Activated CD4-positive, alpha-beta memory T cell treated with anti-CD3 and anti-CD28 coated beads for 36 hours (primary cell): Measurements from ENCODE around the gene EMILIN1. TPM values are rescaled to one million over a fixed set of nuclear protein-coding genes. Genes with fewer than 3 reads are reported as not detected.

Experiments
- CTCF ChIA-PET: fragments of 350-600 bp; sonication (Branson Sonifier 250); formaldehyde crosslinking; loops from one replicate; lab custom pipeline; 2021; ENCODE audit warnings: antibody characterized with exemption, inconsistent platforms; lab: Charles Lee
- POLR2A ChIA-PET: fragments of 350-600 bp; sonication (Branson Sonifier 250); formaldehyde crosslinking; loops from one replicate; lab custom pipeline; 2021; ENCODE audit warnings: antibody characterized with exemption; lab: Charles Lee
- DNase-seq: peaks from one replicate; pipeline ENCODE4 v3.0.0-alpha.2; 2020
- H3K27ac Mint-ChIP-seq: one replicate; pipeline ENCODE4 v1.8.0; 2021; ENCODE audit warnings: mixed read lengths
- H3K27me3 Mint-ChIP-seq: one replicate; pipeline ENCODE4 v1.8.0; 2021; ENCODE audit warnings: mixed read lengths
- H3K36me3 Mint-ChIP-seq: one replicate; pipeline ENCODE4 v1.8.0; 2021; ENCODE audit warnings: mixed read lengths
- H3K4me1 Mint-ChIP-seq: one replicate; pipeline ENCODE4 v1.8.0; 2021; ENCODE audit warnings: low read depth, mixed read lengths
- H3K4me3 Mint-ChIP-seq: one replicate; pipeline ENCODE4 v1.8.0; 2021; ENCODE audit warnings: mild to moderate bottlenecking, mixed read lengths
- H3K9me3 Mint-ChIP-seq: one replicate; pipeline ENCODE4 v1.8.0; 2021; ENCODE audit warnings: mixed read lengths
- intact Hi-C: fragments of 100-400 bp; cut with micrococcal nuclease; formaldehyde crosslinking; loops from one replicate; pipeline ENCODE4 v1.15.1; 2023
- total RNA-seq, 2 experiments: library from RNA; stranded (reverse); gene quantifications; one replicate each; pipeline ENCODE4 v1.2.3, GENCODE V29; 2021

EMILIN1 gene
- total RNA-seq, 2 experiments from 2014 or later = 0.29 to 0.51 TPM

GRCh38 chr2:27057184-27057583 is 21.2 kb upstream of the EMILIN1 start:
- DNase-seq = no peak
- ChIA-PET POLR2A (interaction anchor here (1.6 kb wide), 1 partner anchor 23 kb away, joined by 3 read pairs; no protein-coding TSS in a partner anchor), CTCF (no interaction called here)
- Mint-ChIP-seq H3K36me3 (peaks cover 15% of the 10 kb centered on the region), H3K27ac (no peak overlapping the region), H3K27me3 (no peaks in the 10 kb centered on the region), H3K4me3 (no peak overlapping the region), H3K4me1 (peaks cover 3% of the 10 kb centered on the region), H3K9me3 (no peaks in the 10 kb centered on the region)
- intact Hi-C loops = loop anchor here (10.0 kb wide), 1 partner anchor 272 kb away; the partner anchor contains the start of gene CENPA

DNA sequence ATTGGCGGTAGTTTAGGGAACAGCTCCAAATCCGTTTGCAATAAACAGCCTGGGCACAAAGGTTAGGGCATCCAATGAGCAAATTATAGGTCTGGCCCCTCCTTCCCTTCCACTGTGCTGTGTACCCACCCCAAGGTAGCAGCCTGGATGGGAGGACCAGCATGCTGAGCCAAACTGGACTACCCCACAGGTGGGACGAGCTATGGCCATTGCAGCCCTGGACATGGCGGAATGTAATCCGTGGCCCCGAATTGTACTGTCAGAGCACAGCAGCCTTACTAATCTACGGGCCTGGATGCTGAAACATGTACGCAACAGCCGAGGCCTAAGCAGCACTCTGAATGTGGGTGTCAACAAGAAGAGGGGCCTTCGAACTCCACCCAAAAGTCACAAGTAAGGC is 20.2 kb upstream of the EMILIN1 start:
- Mint-ChIP-seq H3K4me1 (no peaks in the 10 kb centered on the region), H3K9me3 (no peaks in the 10 kb centered on the region), H3K27ac (no peak overlapping the region), H3K4me3 (no peak overlapping the region), H3K27me3 (no peaks in the 10 kb centered on the region), H3K36me3 (peaks cover 18% of the 10 kb centered on the region)
- intact Hi-C loops = loop anchor here (10.0 kb wide), 1 partner anchor 273 kb away; the partner anchor contains the start of gene CENPA
- DNase-seq = no peak
- POLR2A ChIA-PET = interaction anchor here (1.0 to 2.2 kb wide), 3 partner anchors 8 to 13 kb away, joined by 3 to 7 read pairs (median 3); partner anchors contain the start of gene OST4
- CTCF ChIA-PET = no interaction called here

DNA sequence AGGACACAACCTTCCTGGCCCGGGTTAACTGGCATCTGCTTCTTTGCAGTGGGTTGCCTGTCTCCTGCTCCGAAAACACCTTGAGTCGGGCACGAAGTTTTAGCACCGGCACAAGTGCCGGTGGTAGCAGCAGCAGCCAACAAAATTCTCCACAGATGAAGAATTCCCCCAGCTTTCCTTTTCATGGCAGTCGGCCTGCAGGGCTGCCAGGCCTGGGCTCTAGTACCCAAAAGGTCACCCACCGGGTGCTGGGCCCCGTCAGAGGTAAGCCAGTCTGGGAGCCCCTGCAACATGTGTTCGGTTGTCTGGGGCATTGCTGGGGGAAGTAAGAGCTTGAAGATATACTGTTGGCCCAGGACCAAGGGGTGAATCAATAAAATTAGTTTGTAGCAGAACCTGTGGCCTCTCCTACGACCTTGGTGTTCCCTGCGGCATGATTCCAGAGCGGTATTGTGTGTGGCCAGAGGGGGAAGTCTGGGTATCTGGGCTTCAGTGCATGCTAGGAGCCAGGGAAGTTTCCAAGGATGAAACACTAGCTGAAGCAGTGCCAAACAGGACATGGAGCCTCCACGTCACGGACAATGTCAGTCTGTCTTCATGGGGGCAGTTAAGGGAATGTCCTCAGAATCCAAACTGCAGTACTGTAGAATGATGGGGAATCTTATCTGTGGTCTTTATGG is 19.1 kb upstream of the EMILIN1 start:
- CTCF ChIA-PET = interaction anchor here (0.8 kb wide), 1 partner anchor 8 kb away, joined by 3 read pairs; the partner anchor contains the start of gene AGBL5
- no peaks in the 10 kb centered on the region for H3K4me1 Mint-ChIP-seq

GRCh38 chr2:27060323-27060722 is 18.1 kb upstream of the EMILIN1 start:
- ChIA-PET POLR2A (interaction anchor here (1.1 to 1.3 kb wide), 3 partner anchors 9 to 23 kb away, joined by 3 to 5 read pairs (median 3); partner anchors contain the start of gene AGBL5), CTCF (interaction anchor here (0.8 kb wide), 2 partner anchors 9 to 11 kb away, joined by 3 read pairs; partner anchors contain the start of genes AGBL5 and OST4)
- intact Hi-C loops = no loop called here
- no peak overlapping the region for H3K27ac Mint-ChIP-seq
- DNase-seq = no peak
- no peaks in the 10 kb centered on the region for H3K4me1 Mint-ChIP-seq
- H3K9me3 Mint-ChIP-seq = no peaks in the 10 kb centered on the region
- H3K4me3 Mint-ChIP-seq = no peak overlapping the region
- H3K27me3 Mint-ChIP-seq = no peaks in the 10 kb centered on the region
- H3K36me3 Mint-ChIP-seq = peaks cover 20% of the 10 kb centered on the region

More for the DNA sequence above, 19.1 kb upstream of the EMILIN1 start:
- POLR2A ChIA-PET = interaction anchor here (1.2 to 2.2 kb wide), 3 partner anchors 8 to 12 kb away, joined by 3 to 7 read pairs (median 5); partner anchors contain the start of genes AGBL5 and OST4
- DNase-seq = no peak
- Mint-ChIP-seq H3K4me3 (no peak overlapping the region), H3K27ac (no peak overlapping the region), H3K27me3 (no peaks in the 10 kb centered on the region), H3K36me3 (peaks cover 24% of the 10 kb centered on the region), H3K9me3 (no peaks in the 10 kb centered on the region)
- intact Hi-C loops = loop anchor here (10.0 kb wide), 1 partner anchor 274 kb away; the partner anchor contains the start of gene CENPA

DNA sequence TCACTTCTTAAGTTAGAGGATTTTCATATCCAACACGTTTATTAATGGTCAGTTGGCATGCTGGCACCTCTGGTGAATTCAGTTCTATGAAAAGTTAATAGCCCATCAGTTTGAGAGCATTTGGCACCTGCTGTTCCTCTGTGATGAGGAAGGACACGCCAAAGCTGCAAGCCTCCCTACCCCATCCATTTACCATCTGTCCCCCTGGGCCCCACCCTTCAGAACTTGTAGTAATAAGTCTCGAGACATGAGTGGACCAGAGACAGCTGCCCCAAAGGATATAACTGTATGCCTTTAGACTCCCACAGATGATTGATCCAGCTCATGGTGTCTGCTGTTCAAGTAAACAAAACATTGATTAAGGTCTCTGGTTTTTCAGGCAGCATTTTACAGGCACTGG is 13.3 kb upstream of the EMILIN1 start:
- ChIA-PET POLR2A (interaction anchor here (0.9 kb wide), 1 partner anchor 14 kb away, joined by 4 read pairs; the partner anchor contains the start of gene AGBL5), CTCF (interaction anchor here (0.8 kb wide), 1 partner anchor 215 kb away, joined by 3 read pairs; no protein-coding TSS in a partner anchor)
- Mint-ChIP-seq H3K36me3 (peaks cover 26% of the 10 kb centered on the region), H3K4me1 (peaks cover 29% of the 10 kb centered on the region), H3K27me3 (no peaks in the 10 kb centered on the region), H3K9me3 (no peaks in the 10 kb centered on the region), H3K4me3 (no peak overlapping the region), H3K27ac (no peak overlapping the region)
- intact Hi-C loops = no loop called here
- no peak for DNase-seq

- ChIA-PET CTCF (interaction anchor here (1.7 to 2.4 kb wide), 2 partner anchors 13 to 236 kb away, joined by 3 to 6 read pairs; no protein-coding TSS in a partner anchor), POLR2A (interaction anchor here (0.5 to 1.2 kb wide), 3 partner anchors 16 to 232 kb away, joined by 3 to 6 read pairs (median 3); partner anchors contain the start of gene AGBL5)
- intact Hi-C loops = no loop called here
- Mint-ChIP-seq H3K9me3 (no peaks in the 10 kb centered on the region), H3K36me3 (peaks cover 31% of the 10 kb centered on the region), H3K27me3 (no peaks in the 10 kb centered on the region), H3K27ac (peak overlapping the region; percentile 50), H3K4me1 (peaks cover 43% of the 10 kb centered on the region), H3K4me3 (no peak overlapping the region)
- no peak for DNase-seq
These were observed 11.0 kb upstream of the EMILIN1 start for GRCh38 chr2:27067385-27067784.

- Mint-ChIP-seq H3K9me3 (no peaks in the 10 kb centered on the region), H3K4me1 (peaks cover 58% of the 10 kb centered on the region), H3K36me3 (peaks cover 22% of the 10 kb centered on the region)
These were observed 9.0 kb upstream of the EMILIN1 start for GRCh38 chr2:27069436-27069835.

DNA sequence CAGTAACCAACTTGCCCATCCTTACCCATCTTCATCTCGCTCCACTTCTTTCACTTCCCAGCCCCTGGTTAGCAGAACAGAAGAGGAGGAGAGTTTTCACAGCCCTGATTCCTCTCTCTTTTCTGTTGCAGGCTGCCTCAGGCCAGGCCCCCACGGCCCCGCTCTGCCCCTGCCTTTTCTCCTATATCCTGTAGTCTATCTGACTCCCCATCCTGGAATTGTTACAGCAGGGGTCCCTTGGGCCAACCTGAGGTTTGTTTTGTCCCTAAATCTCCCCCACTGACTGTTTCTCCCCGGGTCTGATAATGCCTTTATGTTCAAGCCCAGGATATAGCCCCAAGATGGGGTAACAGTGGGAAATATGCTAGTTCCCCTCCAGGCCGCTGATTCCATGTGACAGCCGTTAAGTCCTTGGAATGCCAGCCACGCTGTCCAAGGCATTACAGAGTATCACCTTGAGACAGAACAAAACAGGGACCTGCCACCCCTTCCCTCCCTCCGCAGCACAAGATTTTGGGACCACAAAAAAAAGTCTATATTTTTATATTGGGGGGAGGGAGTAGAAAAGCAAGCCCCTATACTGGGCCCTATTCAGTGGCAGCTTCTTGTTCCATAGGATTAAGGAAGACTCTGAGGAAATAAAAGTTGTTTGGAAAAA is 8.3 kb upstream of the EMILIN1 start:
- ChIA-PET CTCF (no interaction called here), POLR2A (no interaction called here)
- Mint-ChIP-seq H3K9me3 (no peaks in the 10 kb centered on the region), H3K27me3 (no peaks in the 10 kb centered on the region), H3K4me3 (peak overlapping the region; percentile 94), H3K36me3 (peaks cover 22% of the 10 kb centered on the region), H3K4me1 (peaks cover 64% of the 10 kb centered on the region), H3K27ac (peak overlapping the region; percentile 39)
- intact Hi-C loops = loop anchor here (2.0 kb wide), 1 partner anchor 65 kb away; the partner anchor contains the start of gene PREB
- DNase-seq = no peak

More at GRCh38 chr2:27069436-27069835, 9.0 kb upstream of the EMILIN1 start:
- ChIA-PET POLR2A (no interaction called here), CTCF (no interaction called here)
- DNase-seq = no peak
- intact Hi-C loops = no loop called here
- Mint-ChIP-seq H3K27me3 (no peaks in the 10 kb centered on the region), H3K27ac (peak overlapping the region; percentile 49), H3K4me3 (peak overlapping the region; percentile 94)

- H3K27ac Mint-ChIP-seq = peak overlapping the region; percentile 87
- peak overlapping the region; percentile 94 for H3K4me3 Mint-ChIP-seq
- CTCF ChIA-PET = interaction anchor here (0.6 to 3.5 kb wide), 10 partner anchors 11 to 224 kb away, joined by 3 to 29 read pairs (median 4); partner anchors contain the start of genes AGBL5 and KHK
- H3K27me3 Mint-ChIP-seq = no peaks in the 10 kb centered on the region
- POLR2A ChIA-PET = interaction anchor here (0.7 to 2.4 kb wide), 7 partner anchors 10 to 38 kb away, joined by 3 to 21 read pairs (median 5); partner anchors contain the start of genes AGBL5 and TMEM214
- H3K4me1 Mint-ChIP-seq = peaks cover 69% of the 10 kb centered on the region
- DNase-seq = no peak
- H3K36me3 Mint-ChIP-seq = peaks cover 22% of the 10 kb centered on the region
- no peaks in the 10 kb centered on the region for H3K9me3 Mint-ChIP-seq
- intact Hi-C loops = loop anchor here (1.0 to 2.0 kb wide), 4 partner anchors 11 to 64 kb away; partner anchors contain the start of genes AGBL5, KHK and PREB
These were observed 7.7 kb upstream of the EMILIN1 start for GRCh38 chr2:27070653-27071276.

- peak within 1 kb of the TSS; percentile 94 for H3K4me3 Mint-ChIP-seq
- intact Hi-C loops = loop anchor here (1.0 to 2.0 kb wide), 4 partner anchors 10 to 63 kb away; partner anchors contain the start of genes AGBL5, KHK and PREB
- H3K27me3 Mint-ChIP-seq = no peaks in the 10 kb centered on the region
- H3K27ac Mint-ChIP-seq = peak within 1 kb of the TSS; percentile 93
- H3K4me1 Mint-ChIP-seq = peaks cover 71% of the 10 kb centered on the region
- peaks cover 18% of the 10 kb centered on the region for H3K36me3 Mint-ChIP-seq
- ChIA-PET POLR2A (interaction anchor here (0.7 to 2.4 kb wide), 9 partner anchors 10 to 52 kb away, joined by 3 to 21 read pairs (median 3); partner anchors contain the start of genes ABHD1, AGBL5, KHK and TMEM214), CTCF (interaction anchor here (0.6 to 3.5 kb wide), 10 partner anchors 10 to 225 kb away, joined by 3 to 29 read pairs (median 4); partner anchors contain the start of genes AGBL5 and KHK)
- DNase-seq = peak; percentile 94
- H3K9me3 Mint-ChIP-seq = no peaks in the 10 kb centered on the region
These were observed 7.0 kb upstream of the EMILIN1 start, which contains the start of gene OST4 for GRCh38 chr2:27071277-27071989. TSS of gene OST4 (minus strand) at chr2:27071654.
